ENCODE data around the gene IRAK3. TPM values are rescaled to one million over a fixed set of nuclear protein-coding genes. Genes with fewer than 3 reads are reported as not detected.
"Not testable (repeated sequence)": the region's sequence is repeated elsewhere in the genome, so short reads cannot be mapped to it uniquely, and the experiment has no call there.

IRAK3 gene
- total RNA-seq, 2 donors from 2014 or later: 0.27 to 0.59 TPM

DNA sequence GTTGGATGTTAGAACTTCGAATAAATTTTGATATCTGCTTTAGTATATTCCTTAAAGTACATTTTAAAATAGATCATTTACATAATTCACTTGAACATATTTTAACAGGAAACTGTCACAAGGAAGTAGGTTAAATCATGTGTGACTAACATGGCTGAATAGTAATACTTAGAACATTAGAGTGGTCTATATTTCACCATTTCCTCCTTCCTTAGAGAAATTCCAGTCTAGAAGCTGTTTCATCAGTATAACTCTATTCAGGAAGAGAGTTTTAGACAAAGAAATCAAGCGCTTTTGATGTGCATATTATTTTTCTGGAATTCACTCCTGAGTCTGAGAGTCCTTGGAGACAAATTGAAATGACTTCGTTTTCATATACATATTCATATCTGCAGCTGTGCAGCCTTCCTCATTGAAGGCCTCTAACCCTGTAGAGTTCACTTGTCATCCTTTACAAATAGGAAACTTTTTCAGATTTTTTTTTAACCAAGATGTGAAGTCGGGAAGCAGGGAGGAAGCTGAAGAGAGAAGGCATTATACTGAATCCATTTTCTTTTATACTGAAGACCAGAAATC is 28.4 kb downstream of the IRAK3 start:
- Mint-ChIP-seq H3K9me3 (peaks cover 26% of the 10 kb centered on the region), H3K4me1 (no peaks in the 10 kb centered on the region), H3K4me3 (no peak overlapping the region), H3K36me3 (ENCODE audit: low read depth) (peaks cover 12% of the 10 kb centered on the region), H3K27me3 (ENCODE audit: insufficient read depth) (no peaks in the 10 kb centered on the region), H3K27ac (no peak overlapping the region)
- no peak for DNase-seq
- Histone ChIP-seq H3K27ac (ENCODE audit: low read depth, low read length) (no peak overlapping the region), H3K36me3 (ENCODE audit: control insufficient read depth, insufficient read depth, low read length) (no peaks in the 10 kb centered on the region), H3K9ac (ENCODE audit: extremely low read depth, low read length, poor library complexity, severe bottlenecking) (no peak overlapping the region), H3K27me3 (ENCODE audit: control insufficient read depth, insufficient read depth, low read length, poor library complexity, severe bottlenecking) (no peaks in the 10 kb centered on the region), H3K9me3 (ENCODE audit: control insufficient read depth, low read length) (peaks cover 25% of the 10 kb centered on the region), H3K4me3 (ENCODE audit: low read length) (no peak overlapping the region), H3K4me1 (ENCODE audit: control insufficient read depth, insufficient read depth, low read length) (no peaks in the 10 kb centered on the region)
- WGBS, 2 experiments (ENCODE audit: insufficient coverage in 1 of 2, insufficient read length in 1 of 2): 79 to 89% methylated on average over 1 to 3 of the region's 4 CpGs
- TF ChIP-seq, protein P1, sequence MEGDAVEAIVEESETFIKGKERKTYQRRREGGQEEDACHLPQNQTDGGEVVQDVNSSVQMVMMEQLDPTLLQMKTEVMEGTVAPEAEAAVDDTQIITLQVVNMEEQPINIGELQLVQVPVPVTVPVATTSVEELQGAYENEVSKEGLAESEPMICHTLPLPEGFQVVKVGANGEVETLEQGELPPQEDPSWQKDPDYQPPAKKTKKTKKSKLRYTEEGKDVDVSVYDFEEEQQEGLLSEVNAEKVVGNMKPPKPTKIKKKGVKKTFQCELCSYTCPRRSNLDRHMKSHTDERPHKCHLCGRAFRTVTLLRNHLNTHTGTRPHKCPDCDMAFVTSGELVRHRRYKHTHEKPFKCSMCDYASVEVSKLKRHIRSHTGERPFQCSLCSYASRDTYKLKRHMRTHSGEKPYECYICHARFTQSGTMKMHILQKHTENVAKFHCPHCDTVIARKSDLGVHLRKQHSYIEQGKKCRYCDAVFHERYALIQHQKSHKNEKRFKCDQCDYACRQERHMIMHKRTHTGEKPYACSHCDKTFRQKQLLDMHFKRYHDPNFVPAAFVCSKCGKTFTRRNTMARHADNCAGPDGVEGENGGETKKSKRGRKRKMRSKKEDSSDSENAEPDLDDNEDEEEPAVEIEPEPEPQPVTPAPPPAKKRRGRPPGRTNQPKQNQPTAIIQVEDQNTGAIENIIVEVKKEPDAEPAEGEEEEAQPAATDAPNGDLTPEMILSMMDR (conservative IDR thresholded peaks at IDR 0.05): no peak

DNA sequence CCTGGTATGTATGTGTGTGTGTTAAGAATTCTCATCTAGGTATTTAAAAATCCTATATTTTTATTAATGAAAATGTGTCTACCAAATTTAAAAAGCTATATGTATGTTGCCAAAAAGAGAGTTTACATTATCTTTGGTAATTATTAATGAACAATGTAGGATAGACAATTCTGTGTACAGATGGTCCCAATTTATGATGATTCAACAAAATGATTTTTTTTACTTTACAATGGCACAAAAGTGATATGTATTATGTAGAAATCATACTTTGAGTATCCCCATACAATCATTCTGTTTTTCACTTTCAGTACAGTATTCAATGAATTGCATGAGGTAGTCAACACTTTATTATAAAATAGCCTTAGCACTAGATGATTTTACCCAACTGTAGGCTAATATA is 39.4 kb downstream of the IRAK3 start:
- Histone ChIP-seq H3K4me3 (ENCODE audit: low read length) (no peak overlapping the region), H3K9me3 (ENCODE audit: control insufficient read depth, low read length) (no peaks in the 10 kb centered on the region), H3K27me3 (ENCODE audit: control insufficient read depth, insufficient read depth, low read length, poor library complexity, severe bottlenecking) (no peaks in the 10 kb centered on the region), H3K27ac (ENCODE audit: low read depth, low read length) (no peak overlapping the region), H3K9ac (ENCODE audit: extremely low read depth, low read length, poor library complexity, severe bottlenecking) (no peak overlapping the region), H3K4me1 (ENCODE audit: control insufficient read depth, insufficient read depth, low read length) (peaks cover 4% of the 10 kb centered on the region), H3K36me3 (ENCODE audit: control insufficient read depth, insufficient read depth, low read length) (no peaks in the 10 kb centered on the region)
- H3K4me1 Mint-ChIP-seq: peaks cover 14% of the 10 kb centered on the region
- H3K27me3 Mint-ChIP-seq (ENCODE audit: insufficient read depth): no peaks in the 10 kb centered on the region
- no peak overlapping the region for H3K4me3 Mint-ChIP-seq
- no peak for DNase-seq
- TF ChIP-seq, protein P1 (conservative IDR thresholded peaks at IDR 0.05): no peak
- H3K27ac Mint-ChIP-seq: no peak overlapping the region
- H3K9me3 Mint-ChIP-seq: no peaks in the 10 kb centered on the region
- no peaks in the 10 kb centered on the region for H3K36me3 Mint-ChIP-seq (ENCODE audit: low read depth)

DNA sequence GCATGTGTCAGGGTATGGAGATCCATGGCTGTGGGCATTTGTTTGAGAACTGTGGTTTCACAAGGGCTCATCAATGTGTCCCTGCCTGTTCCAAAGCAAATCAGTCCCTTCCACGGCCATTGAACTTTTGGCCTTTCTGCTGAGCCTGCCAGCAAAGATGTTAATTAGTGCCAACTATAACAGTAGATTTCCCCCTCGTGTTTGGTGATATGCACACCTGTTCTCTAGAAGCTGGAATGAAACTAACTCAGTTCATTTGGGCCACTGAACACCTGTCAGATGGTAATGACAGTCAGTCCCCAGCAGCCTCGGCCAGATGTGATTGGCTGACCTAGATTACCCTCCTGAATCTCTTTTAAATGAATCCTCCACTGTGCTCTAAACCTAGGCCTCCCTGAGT is 43.2 kb downstream of the IRAK3 start:
- no peaks in the 10 kb centered on the region for H3K9me3 ChIP-seq (ENCODE audit: control insufficient read depth, low read length)
- Mint-ChIP-seq H3K4me3 (no peak overlapping the region), H3K27me3 (ENCODE audit: insufficient read depth) (peaks cover 4% of the 10 kb centered on the region), H3K4me1 (peaks cover 17% of the 10 kb centered on the region), H3K9me3 (no peaks in the 10 kb centered on the region), H3K27ac (no peak overlapping the region), H3K36me3 (ENCODE audit: low read depth) (no peaks in the 10 kb centered on the region)
- H3K9ac ChIP-seq (ENCODE audit: extremely low read depth, low read length, poor library complexity, severe bottlenecking): no peak overlapping the region
- WGBS, 2 experiments (ENCODE audit: insufficient coverage in 1 of 2, insufficient read length in 1 of 2): 79 to 85% methylated on average over 3 of the region's 3 CpGs
- peaks cover 4% of the 10 kb centered on the region for H3K4me1 ChIP-seq (ENCODE audit: control insufficient read depth, insufficient read depth, low read length)
- no peaks in the 10 kb centered on the region for H3K36me3 ChIP-seq (ENCODE audit: control insufficient read depth, insufficient read depth, low read length)
- TF ChIP-seq, protein P1 (conservative IDR thresholded peaks at IDR 0.05): no peak
- DNase-seq: no peak
- H3K27ac ChIP-seq (ENCODE audit: low read depth, low read length): no peak overlapping the region
- no peaks in the 10 kb centered on the region for H3K27me3 ChIP-seq (ENCODE audit: control insufficient read depth, insufficient read depth, low read length, poor library complexity, severe bottlenecking)
- no peak overlapping the region for H3K4me3 ChIP-seq (ENCODE audit: low read length)

DNA sequence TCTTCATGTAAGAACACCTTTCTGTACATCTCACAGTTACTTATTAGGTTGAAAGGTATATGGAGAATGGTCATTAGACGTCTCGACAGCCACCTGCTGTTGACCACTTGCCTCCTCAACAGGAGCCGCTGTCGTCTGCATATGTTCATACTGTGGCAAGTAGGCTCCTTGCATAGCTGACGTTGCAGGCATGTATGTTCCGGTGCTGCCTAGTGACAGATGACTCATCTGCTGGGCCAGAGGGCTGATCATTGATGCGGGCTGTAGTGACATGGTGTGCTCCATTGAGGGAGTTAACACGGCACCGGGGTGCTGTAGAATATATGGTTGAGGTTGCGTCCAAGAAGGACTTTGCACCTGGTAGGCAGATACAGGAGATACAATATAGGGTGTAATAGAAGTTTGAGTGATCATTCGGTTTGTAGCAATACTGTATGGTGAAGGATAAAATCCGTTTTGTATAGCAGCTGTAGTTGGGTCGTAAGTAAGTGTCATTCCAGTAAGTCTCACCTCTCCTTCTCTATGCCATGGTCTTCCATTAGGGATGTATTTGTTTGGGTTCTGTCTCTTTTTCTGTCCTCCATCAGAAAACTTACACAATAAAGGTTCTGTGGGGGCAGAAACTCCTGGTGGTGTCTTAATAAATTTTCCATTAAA is 45.2 kb downstream of the IRAK3 start:
- not testable (repeated sequence) for H3K36me3 ChIP-seq (ENCODE audit: control insufficient read depth, insufficient read depth, low read length); H3K9me3 ChIP-seq (ENCODE audit: control insufficient read depth, low read length); H3K27me3 ChIP-seq (ENCODE audit: control insufficient read depth, insufficient read depth, low read length, poor library complexity, severe bottlenecking); H3K9me3 Mint-ChIP-seq; H3K27ac Mint-ChIP-seq; H3K4me1 ChIP-seq (ENCODE audit: control insufficient read depth, insufficient read depth, low read length); H3K27me3 Mint-ChIP-seq (ENCODE audit: insufficient read depth); H3K36me3 Mint-ChIP-seq (ENCODE audit: low read depth); H3K9ac ChIP-seq (ENCODE audit: extremely low read depth, low read length, poor library complexity, severe bottlenecking); H3K4me3 ChIP-seq (ENCODE audit: low read length); H3K27ac ChIP-seq (ENCODE audit: low read depth, low read length)
- WGBS, 2 experiments (ENCODE audit: insufficient coverage in 1 of 2, insufficient read length in 1 of 2): 78 to 80% methylated on average over 9 to 13 of the region's 13 CpGs
- H3K4me3 Mint-ChIP-seq: peak overlapping the region; percentile 55
- peaks cover 34% of the 10 kb centered on the region for H3K4me1 Mint-ChIP-seq
- DNase-seq: peak; percentile 88

DNA sequence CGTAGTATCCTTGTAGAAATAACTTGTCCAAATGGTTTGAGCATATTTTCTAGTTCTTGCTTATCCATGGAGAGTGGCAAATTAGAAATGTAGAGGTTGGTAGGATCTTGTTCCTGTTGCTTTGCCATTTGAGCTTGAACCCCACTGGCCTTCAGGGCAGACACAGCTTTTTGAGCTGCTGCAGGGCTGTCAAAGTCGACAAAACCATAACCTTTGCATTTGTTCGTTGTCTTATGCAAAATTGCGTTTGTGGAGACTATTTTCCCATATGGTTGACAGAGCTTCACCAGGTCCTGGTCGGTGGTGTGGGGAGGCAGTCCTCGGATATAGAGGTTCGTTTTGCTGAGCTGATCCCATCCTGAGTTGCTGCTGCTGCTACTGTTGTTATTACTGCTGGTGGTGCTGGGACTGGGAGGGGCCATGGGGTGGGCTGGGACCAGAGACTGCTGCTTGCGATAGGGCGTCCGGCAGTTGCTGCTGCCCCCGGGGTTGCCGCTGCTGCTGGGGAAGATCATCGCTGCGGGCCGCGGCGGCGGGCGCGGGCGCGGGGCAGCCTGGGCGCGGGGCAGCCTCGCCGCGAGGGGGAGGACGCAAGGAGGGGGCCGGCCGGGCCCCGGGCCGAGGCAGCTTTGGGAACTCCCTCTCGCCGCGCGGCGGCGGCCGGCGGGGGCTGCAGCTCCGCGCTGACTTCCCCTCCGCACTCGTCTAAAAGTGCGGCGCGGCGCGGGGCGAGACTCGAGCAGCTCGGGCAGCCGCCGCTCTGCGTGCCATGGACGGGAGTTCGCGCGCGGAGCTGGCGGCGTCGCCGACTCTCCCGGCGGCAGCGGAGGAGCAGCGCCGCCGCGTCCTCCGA is 46.0 kb downstream of the IRAK3 start:
- not testable (repeated sequence) for H3K27me3 ChIP-seq (ENCODE audit: control insufficient read depth, insufficient read depth, low read length, poor library complexity, severe bottlenecking); H3K36me3 Mint-ChIP-seq (ENCODE audit: low read depth); H3K27me3 Mint-ChIP-seq (ENCODE audit: insufficient read depth); H3K36me3 ChIP-seq (ENCODE audit: control insufficient read depth, insufficient read depth, low read length); H3K9me3 Mint-ChIP-seq; H3K9me3 ChIP-seq (ENCODE audit: control insufficient read depth, low read length); H3K27ac ChIP-seq (ENCODE audit: low read depth, low read length); H3K4me1 ChIP-seq (ENCODE audit: control insufficient read depth, insufficient read depth, low read length); H3K27ac Mint-ChIP-seq
- H3K4me1 Mint-ChIP-seq: peaks cover 40% of the 10 kb centered on the region
- DNase-seq: peak; percentile 94
- whole genome bisulfite sequencing, 2 experiments (ENCODE audit: insufficient coverage in 1 of 2, insufficient read length in 1 of 2): 5 to 18% methylated on average over 11 to 72 of the region's 72 CpGs
- Histone ChIP-seq H3K9ac (ENCODE audit: extremely low read depth, low read length, poor library complexity, severe bottlenecking) (peak overlapping the region; percentile 39), H3K4me3 (ENCODE audit: low read length) (peak overlapping the region; percentile 74)
- peak overlapping the region; percentile 55 for H3K4me3 Mint-ChIP-seq

Measured in endodermal cell (in vitro differentiated cells).